Measurements from ENCODE around the gene FBP2. TPM values are rescaled to one million over a fixed set of nuclear protein-coding genes. Genes with fewer than 3 reads are reported as not detected.
"Not testable (repeated sequence)": the region's sequence is repeated elsewhere in the genome, so short reads cannot be mapped to it uniquely, and the experiment has no call there.

The FBP2 gene
- total and polyA plus RNA-seq, 11 donors, result 0.30 TPM; not detected in 10

GRCh38 chr9:94554078-94554438 lies 39.6 kb downstream of the FBP2 start:
- H3K27ac ChIP-seq, result no peak overlapping the region
- H3K4me1 ChIP-seq, result no peaks in the 10 kb centered on the region
- no peak overlapping the region for H3K4me3 ChIP-seq
- H3K36me3 ChIP-seq, result no peaks in the 10 kb centered on the region
- peaks cover 0 to 6% (median 0%) of the 10 kb centered on the region in 9 donors for H3K27me3 ChIP-seq
- TF ChIP-seq CTCF (IDR thresholded peaks at IDR 0.05) (no peak), POLR2A (IDR thresholded peaks at IDR 0.05) (no peak)
- DNase-seq (no peak), ATAC-seq (no peak)
- no peaks in the 10 kb centered on the region for H3K9me3 ChIP-seq
- intact Hi-C loops (cut with DNase I), result no loop called here
- WGBS, 4 donors, result 89 to 91% (median 90%) methylated on average over 13 to 16 of the region's 16 CpGs

- no peak for DNase-seq
- intact Hi-C loops (cut with DNase I), result no loop called here
- ATAC-seq, result peak in 1 of 4 donors; percentile 38
- H3K36me3 ChIP-seq, result no peaks in the 10 kb centered on the region
- no peak overlapping the region for H3K27ac ChIP-seq
- no peak overlapping the region for H3K4me3 ChIP-seq
- no peaks in the 10 kb centered on the region for H3K4me1 ChIP-seq
- WGBS, 4 donors, result 90 to 93% (median 92%) methylated on average over 21 to 29 of the region's 29 CpGs
- H3K27me3 ChIP-seq, result peaks cover 0 to 8% (median 0%) of the 10 kb centered on the region in 9 donors
- no peaks in the 10 kb centered on the region for H3K9me3 ChIP-seq
- no peak for TF ChIP-seq CTCF (IDR thresholded peaks at IDR 0.05)
- no peak for TF ChIP-seq POLR2A (IDR thresholded peaks at IDR 0.05)
Measured at GRCh38 chr9:94553029-94553938, 40.3 kb downstream of the FBP2 start.

GRCh38 chr9:94545940-94546339 lies 47.7 kb downstream of the FBP2 start:
- intact Hi-C loops (cut with DNase I), result no loop called here
- TF ChIP-seq CTCF (IDR thresholded peaks at IDR 0.05) (no peak), POLR2A (IDR thresholded peaks at IDR 0.05) (no peak)
- 32 to 63% (median 55%) methylated on average over 1 of the region's 1 CpG for WGBS, 4 donors

GRCh38 chr9:94544335-94544734 lies 49.3 kb downstream of the FBP2 start:
- H3K9me3 ChIP-seq; H3K27ac ChIP-seq; H3K4me3 ChIP-seq; H3K4me1 ChIP-seq; intact Hi-C loops (cut with DNase I); DNase-seq; H3K36me3 ChIP-seq; H3K27me3 ChIP-seq; ATAC-seq: not testable (repeated sequence)
- WGBS, 4 donors, result 77 to 95% (median 87%) methylated on average over 2 to 5 of the region's 5 CpGs

More at GRCh38 chr9:94545940-94546339, 47.7 kb downstream of the FBP2 start:
- Histone ChIP-seq H3K36me3 (no peaks in the 10 kb centered on the region), H3K9me3 (no peaks in the 10 kb centered on the region), H3K27ac (no peak overlapping the region), H3K4me3 (no peak overlapping the region), H3K27me3 (peaks cover 0 to 8% (median 0%) of the 10 kb centered on the region in 9 donors), H3K4me1 (no peaks in the 10 kb centered on the region)
- DNase-seq (no peak), ATAC-seq (no peak)
